CD8-positive, alpha-beta memory T cell (primary cell): ENCODE data around the gene VWCE. TPM values are rescaled to one million over a fixed set of nuclear protein-coding genes. Genes with fewer than 3 reads are reported as not detected.
"Not testable (repeated sequence)": the region's sequence is repeated elsewhere in the genome, so short reads cannot be mapped to it uniquely, and the experiment has no call there.

Experiments
- CTCF ChIA-PET: fragments of 350-600 bp; sonication (Branson Sonifier 250); formaldehyde crosslinking; loops from one replicate; lab custom pipeline; 2021; ENCODE audit warnings: antibody characterized with exemption; lab: Charles Lee
- POLR2A ChIA-PET: fragments of 350-600 bp; sonication (Branson Sonifier 250); formaldehyde crosslinking; loops from one replicate; lab custom pipeline; 2021; ENCODE audit warnings: antibody characterized with exemption; lab: Charles Lee
- DNase-seq, 5 donors: peaks; one replicate each; pipeline versions ENCODE4 v3.0.0 to v3.0.0-alpha.2; 2020 to 2022; ENCODE audit warnings: mixed read lengths in 1 of 5
- H3K27ac ChIP-seq: one replicate; pipeline ENCODE4 v1.7.0; 2013; ENCODE audit warnings: low read depth, mild to moderate bottlenecking, low read length, moderate library complexity
- H3K27me3 ChIP-seq: 2 replicates; pipeline ENCODE4 v1.7.0; 2013; ENCODE audit warnings: low read length, mild to moderate bottlenecking; ENCODE audit not compliant: insufficient read depth, poor library complexity, severe bottlenecking
- H3K36me3 ChIP-seq: 2 replicates; pipeline ENCODE4 v1.7.0; 2013; ENCODE audit warnings: mild to moderate bottlenecking, low read length, moderate library complexity; ENCODE audit not compliant: insufficient read depth
- H3K4me1 ChIP-seq: 2 replicates; pipeline ENCODE4 v1.7.0; 2013; ENCODE audit warnings: mild to moderate bottlenecking, low read length, moderate library complexity; ENCODE audit not compliant: insufficient read depth
- H3K4me3 ChIP-seq: 2 replicates; pipeline ENCODE4 v1.7.0; 2013; ENCODE audit warnings: mild to moderate bottlenecking, low read length
- H3K9me3 ChIP-seq: 2 replicates; pipeline ENCODE4 v1.7.0; 2013; ENCODE audit warnings: mild to moderate bottlenecking, low read length
- H3K27ac Mint-ChIP-seq, 8 donors: one replicate each; pipeline ENCODE4 v1.8.0; 2020 to 2021; ENCODE audit warnings: mixed read lengths in 8 of 8, mild to moderate bottlenecking in 6 of 8, inconsistent platforms in 3 of 8, moderate library complexity in 3 of 8
- H3K27me3 Mint-ChIP-seq, 2 donors: one replicate each; pipeline ENCODE4 v1.8.0; 2020 to 2021; ENCODE audit warnings: mixed read lengths in 2 of 2, mild to moderate bottlenecking in 1 of 2, moderate library complexity in 1 of 2
- H3K36me3 Mint-ChIP-seq, 3 donors: one replicate each; pipeline ENCODE4 v1.8.0; 2020 to 2021; ENCODE audit warnings: mixed read lengths in 3 of 3, inconsistent platforms in 1 of 3, mild to moderate bottlenecking in 1 of 3
- H3K4me1 Mint-ChIP-seq, 3 donors: one replicate each; pipeline ENCODE4 v1.8.0; 2020 to 2021; ENCODE audit warnings: mixed read lengths in 3 of 3, inconsistent platforms in 1 of 3, mild to moderate bottlenecking in 1 of 3
- H3K4me3 Mint-ChIP-seq, 7 donors: one replicate each; pipeline ENCODE4 v1.8.0; 2020 to 2021; ENCODE audit warnings: mixed read lengths in 7 of 7, mild to moderate bottlenecking in 6 of 7, moderate library complexity in 4 of 7, inconsistent platforms in 2 of 7
- H3K9me3 Mint-ChIP-seq, 5 donors: one replicate each; pipeline ENCODE4 v1.8.0; 2020 to 2022; ENCODE audit warnings: mixed read lengths in 5 of 5, mild to moderate bottlenecking in 3 of 5, moderate library complexity in 2 of 5, inconsistent platforms in 1 of 5
- polyA plus RNA-seq: library from polyadenylated mRNA; unstranded; fragments of 300-500 nt; fragmentation: Illumina TruSeq; gene quantifications from one replicate; pipeline ENCODE4 v1.2.3, GENCODE V29; 2021
- total RNA-seq, 2 experiments: library from RNA; stranded (reverse); gene quantifications; one replicate each; pipeline ENCODE4 v1.2.3, GENCODE V29; 2021

VWCE gene
- total and polyA plus RNA-seq, 3 experiments from 2014 or later, result 11.3 to 12.4 TPM; not detected in 1

DNA sequence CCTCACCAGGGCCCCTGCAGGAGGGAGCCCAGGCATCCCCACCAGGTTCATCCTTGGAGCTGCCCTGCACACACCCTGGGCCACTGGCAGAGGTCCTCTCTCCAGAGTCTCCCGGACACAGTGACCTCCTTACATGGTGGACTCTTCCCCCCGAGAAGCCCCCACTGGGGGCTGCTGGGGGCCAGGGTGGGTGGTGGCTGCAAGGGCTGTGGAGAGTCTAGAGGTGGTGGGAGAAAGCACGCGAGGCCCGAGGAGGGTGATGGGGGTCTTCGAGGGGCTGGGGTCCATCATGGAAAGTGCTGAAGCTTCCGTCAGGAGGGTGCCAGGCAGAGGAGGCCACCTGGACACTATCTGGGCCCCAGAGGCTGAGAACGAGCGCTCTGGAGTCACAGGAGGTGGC lies 36.6 kb downstream of the VWCE start:
- H3K27me3 ChIP-seq, result no peaks in the 10 kb centered on the region
- Mint-ChIP-seq H3K27me3 (peaks cover 0 to 5% of the 10 kb centered on the region in 2 donors), H3K36me3 (no peaks in the 10 kb centered on the region), H3K27ac (no peak overlapping the region), H3K4me3 (no peak overlapping the region), H3K4me1 (no peaks in the 10 kb centered on the region), H3K9me3 (no peaks in the 10 kb centered on the region)
- H3K4me3 ChIP-seq, result no peak overlapping the region
- no peak for DNase-seq
- H3K4me1 ChIP-seq, result no peaks in the 10 kb centered on the region
- H3K27ac ChIP-seq, result no peak overlapping the region
- no peaks in the 10 kb centered on the region for H3K9me3 ChIP-seq
- CTCF ChIA-PET, result no interaction called here
- POLR2A ChIA-PET, result no interaction called here
- H3K36me3 ChIP-seq, result no peaks in the 10 kb centered on the region

DNA sequence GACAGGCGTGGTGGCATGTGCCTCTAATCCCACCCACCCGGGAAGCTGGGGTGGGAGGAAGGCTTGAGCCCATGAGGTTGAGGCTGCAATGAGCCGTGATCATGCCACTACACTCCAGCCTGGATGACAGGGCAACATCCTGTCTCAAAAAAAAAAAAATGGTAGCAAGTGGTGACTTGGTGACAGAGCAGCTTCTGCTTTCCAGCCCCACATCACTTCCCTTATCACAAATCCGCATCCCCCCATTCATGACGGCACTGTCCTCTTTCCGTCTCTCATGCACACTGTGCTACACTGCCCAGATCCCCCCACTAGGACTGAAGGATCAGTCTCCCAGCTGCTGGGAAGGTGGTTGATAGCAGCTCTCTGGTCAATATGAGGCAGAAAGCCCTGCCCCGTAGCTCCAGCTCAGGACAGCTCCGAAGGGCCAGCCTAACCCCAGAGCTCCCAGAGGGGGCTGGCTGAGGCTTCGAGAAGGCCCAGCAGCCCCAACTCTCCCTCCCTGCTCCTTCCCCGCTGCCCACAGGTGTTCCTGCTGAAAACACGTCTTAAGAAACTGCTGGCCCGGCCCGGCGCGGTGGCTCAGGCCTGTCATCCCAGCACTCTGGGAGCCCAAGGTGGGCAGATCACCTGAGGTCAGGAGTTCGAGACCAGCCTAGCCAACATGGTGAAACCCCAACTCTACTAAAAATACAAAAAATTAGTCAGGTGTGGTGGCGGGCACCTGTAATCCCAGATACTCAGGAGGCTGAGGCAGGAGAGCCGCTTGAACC lies 38.2 kb downstream of the VWCE start:
- no peak for DNase-seq
- Mint-ChIP-seq H3K9me3 (no peaks in the 10 kb centered on the region), H3K36me3 (no peaks in the 10 kb centered on the region), H3K27me3 (peaks cover 0 to 5% of the 10 kb centered on the region in 2 donors), H3K4me1 (no peaks in the 10 kb centered on the region), H3K27ac (no peak overlapping the region), H3K4me3 (no peak overlapping the region)
- H3K4me3 ChIP-seq, result no peak overlapping the region
- no peaks in the 10 kb centered on the region for H3K9me3 ChIP-seq
- H3K27ac ChIP-seq, result no peak overlapping the region
- no peaks in the 10 kb centered on the region for H3K4me1 ChIP-seq
- no peaks in the 10 kb centered on the region for H3K36me3 ChIP-seq
- ChIA-PET POLR2A (no interaction called here), CTCF (interaction anchor here (1.3 kb wide), 1 partner anchor 178 kb away, joined by 3 read pairs; no protein-coding TSS in a partner anchor)
- no peaks in the 10 kb centered on the region for H3K27me3 ChIP-seq

DNA sequence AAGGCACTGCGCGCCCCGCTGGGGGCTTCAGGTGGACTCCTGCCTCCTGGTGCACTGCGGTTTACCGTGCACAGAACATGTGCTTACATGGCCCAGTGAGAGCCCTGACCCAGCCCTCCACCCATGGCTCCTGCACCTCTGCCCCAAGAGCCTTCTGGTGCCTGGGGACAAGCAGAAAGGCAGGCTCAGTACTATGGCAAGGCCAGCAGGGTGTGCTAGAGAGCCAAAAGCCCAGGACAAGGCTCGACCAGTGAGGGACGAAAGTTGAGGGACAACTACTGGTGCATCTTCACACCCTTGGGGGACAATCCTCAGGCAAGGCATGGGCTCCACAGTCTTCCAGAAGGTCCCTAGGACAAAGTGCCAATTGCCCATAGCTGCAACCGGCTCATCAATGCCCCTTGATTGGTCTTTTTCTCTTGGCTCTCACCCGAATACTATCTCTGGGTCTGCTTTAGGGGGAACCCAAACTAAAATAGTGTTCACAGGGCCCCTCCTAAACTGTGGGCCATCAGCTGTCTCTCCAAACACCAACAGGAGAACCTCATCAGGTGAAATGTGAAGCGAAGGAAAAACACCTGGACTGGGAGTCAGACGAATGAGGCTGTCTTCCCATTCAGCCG lies 40.6 kb downstream of the VWCE start:
- H3K36me3 ChIP-seq, result no peaks in the 10 kb centered on the region
- H3K4me3 Mint-ChIP-seq, result no peak overlapping the region
- no peaks in the 10 kb centered on the region for H3K9me3 Mint-ChIP-seq
- CTCF ChIA-PET, result interaction anchor here (0.8 to 2.3 kb wide), 6 partner anchors 11 to 131 kb away, joined by 3 to 14 read pairs (median 4); no protein-coding TSS in a partner anchor
- H3K27me3 ChIP-seq, result no peaks in the 10 kb centered on the region
- H3K4me1 Mint-ChIP-seq, result no peaks in the 10 kb centered on the region
- no peaks in the 10 kb centered on the region for H3K4me1 ChIP-seq
- no peak overlapping the region for H3K27ac ChIP-seq
- no peak overlapping the region for H3K4me3 ChIP-seq
- H3K36me3 Mint-ChIP-seq, result no peaks in the 10 kb centered on the region
- no peaks in the 10 kb centered on the region for H3K9me3 ChIP-seq
- DNase-seq, result peak; percentile 25 to 62 (median 38)
- POLR2A ChIA-PET, result no interaction called here
- H3K27me3 Mint-ChIP-seq, result peaks cover 0 to 5% of the 10 kb centered on the region in 2 donors
- H3K27ac Mint-ChIP-seq, result no peak overlapping the region

DNA sequence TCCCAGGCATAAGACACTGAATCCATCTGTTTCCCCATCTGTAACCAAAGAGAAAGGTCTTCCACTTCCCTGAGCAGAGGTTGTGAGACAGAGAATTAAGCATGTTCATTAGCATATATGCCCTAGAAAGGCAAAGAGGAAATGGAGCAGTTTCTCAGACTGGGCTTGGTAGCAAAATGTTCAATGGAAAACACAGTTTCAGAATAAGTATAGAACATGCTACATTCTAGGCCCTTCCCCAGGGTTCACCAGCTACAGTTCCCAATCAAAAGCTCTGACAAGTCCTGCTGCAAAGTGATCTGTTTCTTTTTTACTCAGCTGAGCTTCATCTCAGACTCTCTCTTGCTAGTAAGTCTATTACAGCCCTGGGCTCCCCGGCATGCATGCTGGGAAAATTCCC lies 42.8 kb downstream of the VWCE start:
- H3K9me3 ChIP-seq, H3K27me3 Mint-ChIP-seq, H3K4me1 ChIP-seq, H3K4me3 ChIP-seq, H3K36me3 ChIP-seq, H3K36me3 Mint-ChIP-seq, H3K27me3 ChIP-seq, POLR2A ChIA-PET, H3K27ac ChIP-seq, DNase-seq, H3K4me1 Mint-ChIP-seq, H3K9me3 Mint-ChIP-seq, H3K27ac Mint-ChIP-seq, H3K4me3 Mint-ChIP-seq: not testable (repeated sequence)
- CTCF ChIA-PET, result interaction anchor here (0.6 to 1.9 kb wide), 2 partner anchors 123 to 134 kb away, joined by 3 to 5 read pairs; no protein-coding TSS in a partner anchor

DNA sequence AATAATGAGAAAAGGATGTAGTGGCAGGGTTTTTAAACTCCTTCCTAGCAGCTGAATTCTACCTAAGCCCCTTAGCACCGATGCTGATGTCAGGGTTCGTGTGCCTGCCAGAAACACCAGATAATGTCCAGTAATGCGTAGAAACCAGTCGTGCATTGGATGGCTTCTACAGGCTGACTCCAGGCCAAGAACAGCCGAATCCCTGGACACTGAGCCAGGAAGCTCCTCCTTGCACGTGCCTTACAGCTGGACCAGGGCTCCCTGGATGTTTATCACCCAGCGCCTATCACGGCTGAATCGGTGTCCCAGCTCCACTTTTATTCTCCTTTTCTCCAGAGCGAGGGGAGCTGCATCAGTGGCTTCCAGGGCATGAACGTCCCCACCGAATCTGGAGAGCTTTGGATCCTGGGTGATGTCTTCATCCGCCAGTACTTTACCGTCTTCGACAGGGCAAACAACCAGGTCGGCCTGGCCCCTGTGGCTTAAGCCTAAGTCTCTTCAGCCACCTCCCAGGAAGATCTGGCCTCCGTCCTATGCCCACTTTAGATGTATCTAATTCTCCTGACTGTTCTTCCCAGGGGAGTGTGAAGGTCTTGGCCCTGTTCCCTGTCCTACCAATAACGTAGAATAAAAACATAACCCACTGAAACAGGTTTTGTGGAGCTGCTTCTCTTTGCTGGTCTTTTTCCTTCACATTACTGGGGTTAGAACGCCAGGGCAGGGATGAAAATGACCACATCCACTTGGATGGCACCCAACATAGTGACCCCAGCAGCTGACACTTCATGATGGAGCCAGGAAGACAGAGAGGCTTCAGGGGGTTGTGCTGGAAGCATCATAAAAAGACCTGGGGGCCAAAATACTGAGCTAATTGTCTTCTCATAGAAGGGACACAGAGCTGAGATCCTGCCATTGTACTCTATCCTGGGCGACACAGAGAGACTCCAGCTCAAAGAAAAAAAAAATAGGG lies 44.0 kb downstream of the VWCE start:
- H3K9me3 Mint-ChIP-seq, H3K36me3 Mint-ChIP-seq, H3K27ac Mint-ChIP-seq, H3K4me1 Mint-ChIP-seq, DNase-seq, H3K4me3 ChIP-seq, H3K4me1 ChIP-seq, H3K27me3 Mint-ChIP-seq, H3K27ac ChIP-seq, H3K36me3 ChIP-seq, H3K27me3 ChIP-seq, H3K9me3 ChIP-seq, POLR2A ChIA-PET, H3K4me3 Mint-ChIP-seq: not testable (repeated sequence)
- CTCF ChIA-PET, result interaction anchor here (1.9 kb wide), 1 partner anchor 135 kb away, joined by 5 read pairs; no protein-coding TSS in a partner anchor

DNA sequence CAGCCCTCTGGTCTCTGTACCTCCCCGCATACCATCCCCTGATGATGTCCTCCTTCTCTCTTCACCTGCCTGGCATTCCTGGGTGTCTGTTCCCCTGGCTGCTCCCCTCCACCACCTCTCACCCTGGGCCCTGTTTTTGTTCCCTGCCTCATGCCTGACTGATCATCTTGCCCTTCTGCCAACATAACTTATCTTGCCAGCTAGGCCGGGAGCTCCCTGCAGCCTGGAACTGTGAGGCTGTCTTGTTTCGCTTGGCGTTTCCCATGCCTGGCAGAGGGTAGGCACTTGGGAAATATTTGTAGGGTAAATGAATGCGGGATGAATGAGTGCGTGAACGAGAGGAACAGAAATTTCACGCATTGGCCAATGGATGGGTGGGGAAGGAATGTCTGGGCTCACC lies 45.9 kb downstream of the VWCE start:
- H3K27me3 Mint-ChIP-seq, H3K36me3 Mint-ChIP-seq, DNase-seq, POLR2A ChIA-PET, H3K4me1 Mint-ChIP-seq, H3K4me1 ChIP-seq, CTCF ChIA-PET, H3K27ac Mint-ChIP-seq, H3K4me3 ChIP-seq, H3K4me3 Mint-ChIP-seq, H3K27ac ChIP-seq, H3K9me3 ChIP-seq, H3K9me3 Mint-ChIP-seq, H3K36me3 ChIP-seq, H3K27me3 ChIP-seq: not testable (repeated sequence)

DNA sequence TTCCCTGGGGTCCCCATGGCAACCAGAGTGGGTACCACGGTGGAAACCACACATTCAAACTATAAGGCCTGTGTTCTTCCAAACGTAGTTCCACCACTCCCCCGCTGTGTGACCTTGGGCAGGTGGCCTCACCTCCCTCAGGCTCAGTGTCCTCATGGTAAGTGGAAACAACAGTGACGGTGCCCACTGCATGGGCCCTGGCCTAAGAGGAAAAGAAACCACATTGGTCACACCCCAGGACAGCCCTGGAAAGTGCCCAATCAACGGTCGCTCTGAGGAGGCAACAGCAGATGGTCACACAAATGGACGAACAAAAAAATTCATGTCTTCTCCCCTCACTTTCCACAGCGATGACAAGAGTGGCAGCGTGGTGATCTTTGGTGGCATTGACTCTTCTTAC lies 47.0 kb downstream of the VWCE start:
- H3K27me3 Mint-ChIP-seq, H3K4me1 Mint-ChIP-seq, H3K27me3 ChIP-seq, H3K27ac ChIP-seq, H3K27ac Mint-ChIP-seq, H3K4me3 ChIP-seq, CTCF ChIA-PET, H3K9me3 ChIP-seq, H3K36me3 ChIP-seq, H3K9me3 Mint-ChIP-seq, H3K36me3 Mint-ChIP-seq, DNase-seq, POLR2A ChIA-PET, H3K4me3 Mint-ChIP-seq, H3K4me1 ChIP-seq: not testable (repeated sequence)
